Suprapubic skin (tissue), 4 donors: Measurements from ENCODE around the gene CCNI.

Experiments used
- CTCF ChIP-seq, 2 donors: fragments of 200-600 bp in 1 of 2; fragments of 450-650 bp in 1 of 2; sonication (generic) in 1 of 2; IDR thresholded peaks; one replicate each; pipeline ENCODE4 v1.5.1; 2016 to 2019; ENCODE audit warnings: antibody characterized with exemption in 2 of 2, mild to moderate bottlenecking in 1 of 2, moderate library complexity in 1 of 2
- EP300 ChIP-seq: sonication (generic); formaldehyde crosslinking; IDR thresholded peaks from one replicate; pipeline ENCODE4 v1.6.1; 2017; ENCODE audit warnings: antibody characterized with exemption
- POLR2A ChIP-seq, 2 donors: fragments of 450-650 bp; IDR thresholded peaks; one replicate each; pipeline ENCODE4 v1.6.1; 2017; ENCODE audit warnings: antibody characterized with exemption in 2 of 2, mild to moderate bottlenecking in 2 of 2, moderate library complexity in 2 of 2
- POLR2AphosphoS5 ChIP-seq, 3 donors: sonication (generic); formaldehyde crosslinking; IDR thresholded peaks; one replicate each; pipeline ENCODE4 v1.6.1; 2017; ENCODE audit warnings: antibody characterized with exemption in 3 of 3

GRCh38 chr4:77104791-77105540 lies 29.2 kb upstream of the CCNI start:
- TF ChIP-seq POLR2AphosphoS5 (IDR thresholded peaks at IDR 0.05) (no peak), CTCF (IDR thresholded peaks at IDR 0.05) (no peak), POLR2A (IDR thresholded peaks at IDR 0.05) (no peak), EP300 (no peak)
